ENCODE measurements around the gene UTS2R.
A peak's percentile ranks its signal among the peaks of the same experiment; 100 is the strongest.

UTS2R gene

GRCh38 chr17:82338858-82339633 is 32.5 kb upstream of the UTS2R start:
- peak overlapping the region; percentile 16 for H3K4me3 ChIP-seq (ENCODE audit: low read depth, low read length)
- H3K27ac ChIP-seq (ENCODE audit: extremely low read depth, low read depth, low read length), result peak overlapping the region; percentile 26; the same call in 1 of the 2 replicates
- no peaks in the 10 kb centered on the region for H3K36me3 ChIP-seq (ENCODE audit: control insufficient read depth in 2 of 2, insufficient read depth in 1 of 2, low read length in 2 of 2)
- peaks cover 16% of the 10 kb centered on the region for H3K4me1 ChIP-seq (ENCODE audit: control insufficient read depth, insufficient read depth, low read length)
- ChIA-PET CTCF (interaction anchor here (1.0 to 1.5 kb wide), 7 partner anchors 11 to 103 kb away, joined by 3 to 6 read pairs (median 4); no protein-coding TSS in a partner anchor), POLR2A (interaction anchor here (0.5 to 1.0 kb wide), 3 partner anchors 9 to 85 kb away, joined by 3 to 4 read pairs (median 3); no protein-coding TSS in a partner anchor)
- H3K9me3 ChIP-seq (ENCODE audit: control insufficient read depth, insufficient read depth, low read depth, low read length), result no peaks in the 10 kb centered on the region
- TF ChIP-seq ZBTB48 (tag by site-specific recombination; IDR thresholded peaks at IDR 0.05) (no peak), ZNF292 (tag by site-specific recombination; IDR thresholded peaks at IDR 0.05; ENCODE audit: borderline replicate concordance, low read depth) (no peak), GLIS2 (tag by site-specific recombination; IDR thresholded peaks at IDR 0.05) (peak; percentile 76), ZNF24 (tag by site-specific recombination; IDR thresholded peaks at IDR 0.05) (0 out of 2 replicates have a peak, but pooled peaks have one; percentile 30), ZNF529 (tag by site-specific recombination; IDR thresholded peaks at IDR 0.05; ENCODE audit: insufficient replicate concordance) (no peak), ZNF639 (tag by site-specific recombination; IDR thresholded peaks at IDR 0.05) (peak; percentile 37; the same call in 1 of the 2 replicates), SP7 (tag by site-specific recombination; IDR thresholded peaks at IDR 0.05) (peak; percentile 70), ZBTB8A (tag by site-specific recombination; IDR thresholded peaks at IDR 0.05) (0 out of 2 replicates have a peak, but pooled peaks have one; percentile 44), IKZF3 (tag by site-specific recombination; IDR thresholded peaks at IDR 0.05) (peak; percentile 71), PRDM10 (tag by site-specific recombination; IDR thresholded peaks at IDR 0.05) (peak; percentile 68; the same call in 1 of the 2 replicates), SCRT1 (tag by site-specific recombination; IDR thresholded peaks at IDR 0.05; ENCODE audit: borderline replicate concordance) (0 out of 2 replicates have a peak, but pooled peaks have one; percentile 29), ZSCAN30 (tag by site-specific recombination; IDR thresholded peaks at IDR 0.05) (no peak), ZNF660 (tag by site-specific recombination; IDR thresholded peaks at IDR 0.05) (0 out of 2 replicates have a peak, but pooled peaks have one; percentile 37), YY1 (tag by site-specific recombination; IDR thresholded peaks at IDR 0.05) (peak; percentile 73; the same call in 1 of the 2 replicates), ZNF324 (tag by site-specific recombination; IDR thresholded peaks at IDR 0.05) (peak; percentile 19; the same call in 1 of the 2 replicates), ZNF830 (tag by site-specific recombination; IDR thresholded peaks at IDR 0.05; ENCODE audit: low read depth) (no peak), ZNF350 (tag by site-specific recombination; IDR thresholded peaks at IDR 0.05) (no peak), ZNF18 (tag by site-specific recombination; IDR thresholded peaks at IDR 0.05) (0 out of 2 replicates have a peak, but pooled peaks have one; percentile 40), ZNF561 (tag by site-specific recombination; IDR thresholded peaks at IDR 0.05; ENCODE audit: borderline replicate concordance) (peak; percentile 21; the same call in 1 of the 2 replicates), PRDM6 (tag by site-specific recombination; IDR thresholded peaks at IDR 0.05) (0 out of 2 replicates have a peak, but pooled peaks have one; percentile 36), ZNF341 (tag by site-specific recombination; IDR thresholded peaks at IDR 0.05; ENCODE audit: low read depth) (no peak), ZNF518A (tag by site-specific recombination; conservative IDR thresholded peaks at IDR 0.05; ENCODE audit: low read depth) (no peak)
